GM12872 (cell line): Measurements from ENCODE around the gene EXOC6B.

Experiments used
- CTCF ChIP-seq: IDR thresholded peaks from 3 replicates; pipeline ENCODE4 v1.5.1; 2011; ENCODE audit warnings: low read depth, mild to moderate bottlenecking, low read length, moderate library complexity; ENCODE audit not compliant: insufficient read depth

EXOC6B gene

DNA sequence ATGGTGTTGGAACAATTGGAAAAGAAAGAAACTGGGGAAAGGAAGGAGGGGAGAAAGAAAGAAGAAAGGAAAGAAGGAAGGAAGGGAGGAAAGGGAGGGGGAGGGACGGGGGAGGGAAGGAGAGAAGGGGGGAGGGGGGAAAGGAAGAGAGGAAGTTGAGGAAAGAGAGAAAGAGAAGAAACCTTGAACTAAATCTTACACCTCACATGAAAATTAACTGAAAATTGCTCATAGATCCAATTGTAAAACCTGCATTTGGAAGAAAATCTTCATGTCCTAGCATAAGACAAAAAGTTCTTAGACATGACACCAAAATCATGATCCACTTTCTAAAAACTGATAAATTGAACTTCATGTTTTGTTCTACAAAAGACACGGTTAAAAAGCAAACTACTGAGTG is 163.8 kb downstream of the EXOC6B start:
- no peak for TF ChIP-seq CTCF

- no peak for TF ChIP-seq CTCF
Measured at GRCh38 chr2:72649810-72650209, 176.0 kb downstream of the EXOC6B start.

- TF ChIP-seq CTCF = no peak
Measured at GRCh38 chr2:72638600-72639211, 187.1 kb downstream of the EXOC6B start.

GRCh38 chr2:72636210-72636609 is 189.6 kb downstream of the EXOC6B start:
- TF ChIP-seq CTCF = no peak

- no peak for TF ChIP-seq CTCF
Measured at GRCh38 chr2:72630767-72631166, 195.1 kb downstream of the EXOC6B start.

- no peak for TF ChIP-seq CTCF
Measured at GRCh38 chr2:72629062-72629461, 196.8 kb downstream of the EXOC6B start.

- no peak for TF ChIP-seq CTCF
Measured at GRCh38 chr2:72627083-72627482, 198.8 kb downstream of the EXOC6B start.

GRCh38 chr2:72625366-72625765 is 200.5 kb downstream of the EXOC6B start:
- TF ChIP-seq CTCF = no peak
